Duodenal mucosa (tissue), 2 donors: ENCODE results near the gene POR.
"Not testable (repeated sequence)": the region's sequence is repeated elsewhere in the genome, so short reads cannot be mapped to it uniquely, and the experiment has no call there.

Experiments
- H3K27ac ChIP-seq: one replicate; pipeline ENCODE4 v1.7.0; 2013; ENCODE audit warnings: low read depth, low read length
- H3K27me3 ChIP-seq, 2 donors: one replicate each; pipeline ENCODE4 v1.7.0; 2013; ENCODE audit warnings: low read length in 2 of 2, control low read depth in 1 of 2; ENCODE audit not compliant: insufficient read depth in 2 of 2, control insufficient read depth in 1 of 2
- H3K36me3 ChIP-seq, 2 donors: one replicate each; pipeline ENCODE4 v1.7.0; 2013; ENCODE audit warnings: low read length in 2 of 2, control low read depth in 1 of 2; ENCODE audit not compliant: insufficient read depth in 2 of 2, control insufficient read depth in 1 of 2
- H3K4me1 ChIP-seq, 2 donors: one replicate each; pipeline ENCODE4 v1.7.0; 2013; ENCODE audit warnings: low read length in 2 of 2, control low read depth in 1 of 2; ENCODE audit not compliant: insufficient read depth in 2 of 2, control insufficient read depth in 1 of 2
- H3K4me3 ChIP-seq, 2 donors: one replicate each; pipeline ENCODE4 v1.7.0; 2013; ENCODE audit warnings: low read length in 2 of 2, low read depth in 1 of 2
- H3K9ac ChIP-seq, 2 donors: one replicate each; pipeline ENCODE4 v1.7.0; 2013; ENCODE audit warnings: low read length in 2 of 2, low read depth in 1 of 2
- H3K9me3 ChIP-seq, 2 donors: one replicate each; pipeline ENCODE4 v1.7.0; 2013; ENCODE audit warnings: low read length in 2 of 2, control low read depth in 1 of 2; ENCODE audit not compliant: control insufficient read depth in 1 of 2

The POR gene

DNA sequence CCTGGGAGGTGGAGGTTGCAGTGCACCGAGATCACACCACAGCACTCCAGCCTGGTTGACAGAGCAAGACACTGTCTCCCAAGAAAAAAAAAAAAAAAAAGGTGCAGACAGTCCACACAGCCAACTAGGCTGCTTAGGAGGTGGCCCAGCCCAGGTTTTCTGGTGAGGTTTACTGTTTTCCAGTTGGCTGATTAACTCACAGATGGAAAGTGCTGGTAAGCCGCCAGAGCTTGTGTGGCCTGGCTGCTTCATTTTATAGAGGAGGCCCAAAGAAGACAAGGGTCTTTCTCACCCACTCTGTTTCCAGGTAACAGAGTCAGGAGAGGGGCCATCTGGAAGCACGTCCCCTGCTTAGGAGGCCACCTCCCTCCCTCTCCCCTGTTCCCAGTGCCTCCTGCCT, 29.9 kb upstream of the POR start:
- no peaks in the 10 kb centered on the region for H3K9me3 ChIP-seq
- no peak overlapping the region for H3K27ac ChIP-seq
- peaks cover 26 to 29% of the 10 kb centered on the region in 2 donors for H3K4me1 ChIP-seq
- H3K27me3 ChIP-seq: no peaks in the 10 kb centered on the region
- no peak overlapping the region for H3K4me3 ChIP-seq
- H3K9ac ChIP-seq: peak overlapping the region in 1 of 2 donors; percentile 19
- H3K36me3 ChIP-seq: peaks cover 33 to 65% of the 10 kb centered on the region in 2 donors

GRCh38 chr7:75887669-75888369, 27.1 kb upstream of the POR start:
- Histone ChIP-seq H3K9ac (no peak overlapping the region), H3K36me3 (peaks cover 20 to 52% of the 10 kb centered on the region in 2 donors), H3K27ac (no peak overlapping the region), H3K4me3 (no peak overlapping the region), H3K27me3 (no peaks in the 10 kb centered on the region), H3K9me3 (no peaks in the 10 kb centered on the region), H3K4me1 (peaks cover 18 to 22% of the 10 kb centered on the region in 2 donors)

- Histone ChIP-seq H3K27me3 (no peaks in the 10 kb centered on the region), H3K9ac (no peak overlapping the region), H3K36me3 (peaks cover 15 to 44% of the 10 kb centered on the region in 2 donors), H3K4me3 (no peak overlapping the region), H3K9me3 (no peaks in the 10 kb centered on the region), H3K4me1 (peaks cover 15% of the 10 kb centered on the region in 2 donors), H3K27ac (no peak overlapping the region)
These were observed 26.3 kb upstream of the POR start for GRCh38 chr7:75888464-75889222.

DNA sequence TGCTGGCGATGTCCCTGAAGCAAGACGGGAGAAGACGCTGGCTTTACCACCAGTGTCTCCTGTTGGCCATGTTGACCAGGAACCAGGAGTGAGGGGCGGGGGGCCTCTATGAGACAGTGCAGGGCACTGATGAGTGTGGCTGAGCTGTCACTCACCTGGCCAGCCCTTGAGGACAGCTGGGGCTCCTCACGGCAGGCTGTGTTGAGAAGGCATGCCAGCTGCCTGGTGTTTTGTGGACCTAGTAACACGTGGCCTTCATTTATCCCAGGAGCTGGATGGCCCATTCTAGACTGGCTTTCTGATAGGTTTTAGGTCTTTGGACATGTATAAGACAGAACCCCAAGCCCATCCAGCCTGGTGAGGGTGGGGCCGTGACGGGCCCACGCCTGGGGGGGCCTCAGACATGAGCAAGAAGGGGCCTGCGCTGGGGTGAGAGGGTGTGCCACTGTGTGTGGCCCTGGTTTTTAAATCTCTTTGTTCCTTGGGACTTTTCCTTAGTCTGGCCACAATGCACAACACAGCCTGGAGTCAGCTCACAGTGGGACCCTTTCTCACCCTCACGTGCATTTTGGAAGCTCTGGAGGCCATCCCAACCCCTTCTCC, 25.6 kb upstream of the POR start:
- Histone ChIP-seq H3K27ac (no peak overlapping the region), H3K36me3 (peaks cover 15 to 39% of the 10 kb centered on the region in 2 donors), H3K9me3 (no peaks in the 10 kb centered on the region), H3K4me1 (peaks cover 10 to 12% of the 10 kb centered on the region in 2 donors), H3K27me3 (no peaks in the 10 kb centered on the region), H3K9ac (no peak overlapping the region), H3K4me3 (no peak overlapping the region)

GRCh38 chr7:75889826-75890225, 25.1 kb upstream of the POR start:
- Histone ChIP-seq H3K4me3 (no peak overlapping the region), H3K4me1 (peaks cover 5 to 7% of the 10 kb centered on the region in 2 donors), H3K9me3 (no peaks in the 10 kb centered on the region), H3K27ac (no peak overlapping the region), H3K9ac (no peak overlapping the region), H3K36me3 (peaks cover 15 to 35% of the 10 kb centered on the region in 2 donors), H3K27me3 (no peaks in the 10 kb centered on the region)

DNA sequence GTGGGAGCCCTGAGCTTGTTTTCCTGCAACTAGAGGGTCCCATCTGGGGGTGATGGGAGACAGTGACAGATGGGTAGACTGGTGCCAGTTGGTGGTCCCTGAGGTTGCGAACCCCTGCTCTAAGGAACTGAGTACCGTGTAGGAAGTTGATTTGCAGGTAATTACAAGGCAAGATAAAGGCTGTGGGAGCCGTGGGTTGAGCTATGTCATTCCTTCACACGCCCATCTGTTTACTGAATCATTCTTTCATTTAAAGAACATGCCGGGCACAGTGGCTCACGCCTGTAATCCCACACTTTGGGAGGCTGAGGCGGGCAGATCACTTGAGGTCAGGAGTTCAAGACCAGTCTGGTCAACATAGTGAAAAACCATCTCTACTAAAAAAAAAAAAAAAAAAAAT, 23.7 kb upstream of the POR start:
- H3K9ac ChIP-seq, H3K27me3 ChIP-seq, H3K9me3 ChIP-seq, H3K27ac ChIP-seq, H3K4me1 ChIP-seq, H3K4me3 ChIP-seq: not testable (repeated sequence)
- peaks cover 7 to 24% of the 10 kb centered on the region in 2 donors for H3K36me3 ChIP-seq

- Histone ChIP-seq H3K9ac (no peak overlapping the region), H3K27me3 (no peaks in the 10 kb centered on the region), H3K27ac (no peak overlapping the region), H3K4me3 (no peak overlapping the region), H3K4me1 (no peaks in the 10 kb centered on the region), H3K36me3 (peaks cover 3 to 19% of the 10 kb centered on the region in 2 donors), H3K9me3 (no peaks in the 10 kb centered on the region)
These were observed 23.0 kb upstream of the POR start for GRCh38 chr7:75891815-75892411.

- Histone ChIP-seq H3K36me3 (peaks cover 0 to 15% of the 10 kb centered on the region in 2 donors), H3K27me3 (no peaks in the 10 kb centered on the region), H3K9me3 (no peaks in the 10 kb centered on the region), H3K9ac (no peak overlapping the region), H3K4me3 (peak overlapping the region in 1 of 2 donors; percentile 3), H3K27ac (no peak overlapping the region), H3K4me1 (no peaks in the 10 kb centered on the region)
These were observed 22.2 kb upstream of the POR start for GRCh38 chr7:75892634-75893272.

GRCh38 chr7:75896803-75897327, 18.1 kb upstream of the POR start:
- no peak overlapping the region for H3K9ac ChIP-seq
- no peaks in the 10 kb centered on the region for H3K36me3 ChIP-seq
- H3K27me3 ChIP-seq: no peaks in the 10 kb centered on the region
- no peak overlapping the region for H3K27ac ChIP-seq
- H3K4me1 ChIP-seq: no peaks in the 10 kb centered on the region
- no peaks in the 10 kb centered on the region for H3K9me3 ChIP-seq
- no peak overlapping the region for H3K4me3 ChIP-seq
